Lower leg skin (tissue), 3 donors: ENCODE results near the gene STX1B.

Experiments used
- CTCF ChIP-seq, 3 donors: fragments of 450-650 bp; IDR thresholded peaks; one replicate each; pipeline ENCODE4 v1.5.1; 2016; ENCODE audit warnings: antibody characterized with exemption in 3 of 3, mild to moderate bottlenecking in 3 of 3, moderate library complexity in 2 of 3
- POLR2A ChIP-seq, 2 donors: fragments of 450-650 bp; IDR thresholded peaks; one replicate each; pipeline ENCODE4 v1.6.1; 2016 to 2017; ENCODE audit warnings: antibody characterized with exemption in 2 of 2, mild to moderate bottlenecking in 1 of 2, moderate library complexity in 1 of 2

GRCh38 chr16:30974348-30974747 is 36.1 kb downstream of the STX1B start:
- TF ChIP-seq CTCF (IDR thresholded peaks at IDR 0.05) (no peak), POLR2A (IDR thresholded peaks at IDR 0.05) (no peak)
